Upper lobe of right lung (tissue), 1 donor: Measurements from ENCODE around the gene METTL24. TPM values are rescaled to one million over a fixed set of nuclear protein-coding genes. Genes with fewer than 3 reads are reported as not detected.

Experiments
- ATAC-seq: fragments of 200-7000 bp; cut with Tn5 transposase; one replicate; pipeline ENCODE4 v1.9.1; 2020; ENCODE audit warnings: mild to moderate bottlenecking, moderate library complexity
- DNase-seq: peaks from one replicate; pipeline ENCODE4 v3.0.0-alpha.2; 2020
- H3K27ac ChIP-seq: fragments of 200-600 bp; one replicate; pipeline ENCODE4 v1.8.0; 2022
- H3K27me3 ChIP-seq: fragments of 200-600 bp; one replicate; pipeline ENCODE4 v1.8.0; 2022; ENCODE audit warnings: mild to moderate bottlenecking
- H3K36me3 ChIP-seq: fragments of 200-600 bp; one replicate; pipeline ENCODE4 v1.8.0; 2022
- H3K4me1 ChIP-seq: fragments of 200-600 bp; one replicate; pipeline ENCODE4 v1.8.0; 2022
- H3K4me3 ChIP-seq: fragments of 200-600 bp; one replicate; pipeline ENCODE4 v1.8.0; 2022; ENCODE audit warnings: mild to moderate bottlenecking
- H3K9me3 ChIP-seq: fragments of 200-600 bp; one replicate; pipeline ENCODE4 v1.8.0; 2022
- CTCF ChIP-seq: fragments of 200-600 bp; IDR thresholded peaks from one replicate; pipeline ENCODE4 v1.8.0; 2022; ENCODE audit warnings: antibody characterized with exemption
- intact Hi-C: fragments of 100-400 bp; cut with DNase I; formaldehyde crosslinking; loops from one replicate; pipeline ENCODE4 v1.11.0; 2022
- total RNA-seq: library from RNA; stranded (reverse); fragmentation: NEBNext Ultra II Directional; extraction: Animal tissue kit (Norgen Biotek cat#: 25700); gene quantifications from one replicate; pipeline ENCODE4 v1.2.1, GENCODE V29; 2021
- donor health status: DM: no; HTN: yes; CAD: no; lungs with severe emphysema.

The METTL24 gene
- total RNA-seq, 1 donor from 2014 or later = 3.7 TPM

GRCh38 chr6:110398778-110399177, 40.6 kb upstream of the METTL24 start:
- Histone ChIP-seq H3K4me1 (peaks cover 4% of the 10 kb centered on the region), H3K4me3 (no peak overlapping the region), H3K27me3 (no peaks in the 10 kb centered on the region), H3K9me3 (no peaks in the 10 kb centered on the region), H3K27ac (no peak overlapping the region), H3K36me3 (no peaks in the 10 kb centered on the region)
- no peak for DNase-seq
- intact Hi-C loops = loop anchor here (10.0 kb wide), 1 partner anchor 694 kb away; no protein-coding TSS in a partner anchor
- peak; percentile 44 for ATAC-seq
- TF ChIP-seq CTCF = no peak

GRCh38 chr6:110395221-110395620, 37.1 kb upstream of the METTL24 start:
- ATAC-seq = no peak
- H3K36me3 ChIP-seq = no peaks in the 10 kb centered on the region
- intact Hi-C loops = loop anchor here (10.0 kb wide), 1 partner anchor 690 kb away; no protein-coding TSS in a partner anchor

GRCh38 chr6:110394409-110394808, 36.3 kb upstream of the METTL24 start:
- no peak for TF ChIP-seq CTCF
- DNase-seq (no peak), ATAC-seq (no peak)
- H3K4me1 ChIP-seq = peaks cover 14% of the 10 kb centered on the region
- intact Hi-C loops = loop anchor here (10.0 kb wide), 1 partner anchor 690 kb away; no protein-coding TSS in a partner anchor
- H3K27me3 ChIP-seq = no peaks in the 10 kb centered on the region
- H3K27ac ChIP-seq = no peak overlapping the region
- H3K36me3 ChIP-seq = no peaks in the 10 kb centered on the region
- H3K4me3 ChIP-seq = no peak overlapping the region
- no peaks in the 10 kb centered on the region for H3K9me3 ChIP-seq

More at GRCh38 chr6:110395221-110395620, 37.1 kb upstream of the METTL24 start:
- H3K9me3 ChIP-seq = no peaks in the 10 kb centered on the region
- no peak for DNase-seq
- H3K27me3 ChIP-seq = no peaks in the 10 kb centered on the region
- no peak overlapping the region for H3K27ac ChIP-seq
- H3K4me3 ChIP-seq = no peak overlapping the region
- H3K4me1 ChIP-seq = peaks cover 10% of the 10 kb centered on the region
- TF ChIP-seq CTCF = no peak

- H3K4me3 ChIP-seq = no peak overlapping the region
- TF ChIP-seq CTCF = no peak
- H3K9me3 ChIP-seq = no peaks in the 10 kb centered on the region
- no peak for ATAC-seq
- intact Hi-C loops = loop anchor here (10.0 kb wide), 1 partner anchor 688 kb away; no protein-coding TSS in a partner anchor
- DNase-seq = no peak
- no peaks in the 10 kb centered on the region for H3K36me3 ChIP-seq
- H3K27ac ChIP-seq = no peak overlapping the region
- H3K4me1 ChIP-seq = peaks cover 9% of the 10 kb centered on the region
- H3K27me3 ChIP-seq = no peaks in the 10 kb centered on the region
Observed at GRCh38 chr6:110392727-110393126, 34.6 kb upstream of the METTL24 start.

DNA sequence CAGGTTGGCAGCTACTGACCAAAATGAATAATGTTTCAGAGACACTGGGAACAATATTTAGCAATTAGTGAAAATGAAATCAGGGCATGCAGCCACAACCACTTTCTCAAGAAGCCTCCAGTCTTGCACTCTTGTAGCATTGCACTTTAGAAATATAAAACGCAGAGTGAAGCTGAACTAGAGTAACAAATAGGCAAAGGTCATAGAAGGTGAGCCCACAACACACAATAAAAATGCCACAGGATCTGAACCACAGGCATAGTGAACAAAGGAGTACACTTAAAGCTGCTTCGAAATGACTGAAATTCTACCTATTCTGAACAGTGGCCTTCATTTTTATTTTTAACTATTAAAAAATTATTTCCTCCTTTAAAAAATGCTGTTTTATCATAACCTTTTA, 32.3 kb upstream of the METTL24 start:
- Histone ChIP-seq H3K9me3 (no peaks in the 10 kb centered on the region), H3K27me3 (no peaks in the 10 kb centered on the region), H3K27ac (no peak overlapping the region), H3K4me3 (no peak overlapping the region), H3K4me1 (peaks cover 9% of the 10 kb centered on the region), H3K36me3 (no peaks in the 10 kb centered on the region)
- no peak for DNase-seq
- intact Hi-C loops = loop anchor here (10.0 kb wide), 1 partner anchor 686 kb away; no protein-coding TSS in a partner anchor
- ATAC-seq = no peak
- no peak for TF ChIP-seq CTCF
